MG63 (cell line): ENCODE results near the gene TUBA4B. TPM values are rescaled to one million over a fixed set of nuclear protein-coding genes. Genes with fewer than 3 reads are reported as not detected.
"Not testable (repeated sequence)": the region's sequence is repeated elsewhere in the genome, so short reads cannot be mapped to it uniquely, and the experiment has no call there.

Experiments used
- DNase-seq: peaks from one replicate; pipeline ENCODE4 v3.0.0-alpha.2; 2020
- H3K27me3 ChIP-seq: fragments of 250-450 bp; sonication (Bioruptor Pico); 2 replicates; pipeline ENCODE4 v1.5.1; 2020; ENCODE audit warnings: mild to moderate bottlenecking, moderate library complexity
- H3K36me3 ChIP-seq: fragments of 250-450 bp; sonication (Bioruptor Pico); 2 replicates; pipeline ENCODE4 v1.5.1; 2020; ENCODE audit warnings: mild to moderate bottlenecking, moderate library complexity
- H3K4me3 ChIP-seq: fragments of 250-450 bp; sonication (Bioruptor Pico); 2 replicates; pipeline ENCODE4 v1.5.1; 2020; ENCODE audit warnings: mild to moderate bottlenecking, moderate library complexity
- H3K9me3 ChIP-seq: fragments of 250-450 bp; sonication (Bioruptor Pico); 2 replicates; pipeline ENCODE4 v1.5.1; 2020; ENCODE audit warnings: mild to moderate bottlenecking, moderate library complexity
- total RNA-seq: library from RNA; depleted of rRNA; stranded (reverse); fragments of >200 nt; shearing (Covaris generic); gene quantifications from 2 replicates; pipeline ENCODE4 v1.2.3, GENCODE V29; 2014; ENCODE audit warnings: low replicate concordance

The TUBA4B gene
- total RNA-seq, 1 experiment from 2014 or later, result not detected

GRCh38 chr2:219254590-219255201 lies 1.7 kb downstream of the TUBA4B start:
- peak overlapping the region; percentile 41 for H3K4me3 ChIP-seq
- no peaks in the 10 kb centered on the region for H3K9me3 ChIP-seq
- DNase-seq, result no peak
- H3K36me3 ChIP-seq, result no peaks in the 10 kb centered on the region; the same call in 1 of the 2 replicates
- peaks cover 6% of the 10 kb centered on the region; the same call in 1 of the 2 replicates for H3K27me3 ChIP-seq

DNA sequence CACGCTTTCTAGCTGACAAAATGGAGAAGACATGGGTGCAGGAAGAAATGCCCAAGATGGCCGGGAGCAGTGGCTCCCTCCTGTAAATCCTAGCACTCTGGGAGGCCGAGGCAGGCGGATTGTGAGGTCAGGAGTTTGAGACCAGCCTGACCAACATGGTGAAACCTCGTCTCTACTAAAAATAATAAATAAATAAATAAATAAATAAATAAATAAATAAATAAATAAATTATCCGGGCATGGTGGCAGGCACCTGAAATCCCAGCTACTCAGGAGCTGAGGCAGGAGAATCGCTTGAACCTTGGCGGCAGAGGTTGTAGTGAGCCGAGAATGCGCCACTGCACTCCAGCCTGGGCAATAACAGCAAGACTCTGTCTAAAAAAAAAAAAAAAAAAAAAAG lies 5.9 kb downstream of the TUBA4B start:
- H3K9me3 ChIP-seq, H3K4me3 ChIP-seq, DNase-seq: not testable (repeated sequence)

DNA sequence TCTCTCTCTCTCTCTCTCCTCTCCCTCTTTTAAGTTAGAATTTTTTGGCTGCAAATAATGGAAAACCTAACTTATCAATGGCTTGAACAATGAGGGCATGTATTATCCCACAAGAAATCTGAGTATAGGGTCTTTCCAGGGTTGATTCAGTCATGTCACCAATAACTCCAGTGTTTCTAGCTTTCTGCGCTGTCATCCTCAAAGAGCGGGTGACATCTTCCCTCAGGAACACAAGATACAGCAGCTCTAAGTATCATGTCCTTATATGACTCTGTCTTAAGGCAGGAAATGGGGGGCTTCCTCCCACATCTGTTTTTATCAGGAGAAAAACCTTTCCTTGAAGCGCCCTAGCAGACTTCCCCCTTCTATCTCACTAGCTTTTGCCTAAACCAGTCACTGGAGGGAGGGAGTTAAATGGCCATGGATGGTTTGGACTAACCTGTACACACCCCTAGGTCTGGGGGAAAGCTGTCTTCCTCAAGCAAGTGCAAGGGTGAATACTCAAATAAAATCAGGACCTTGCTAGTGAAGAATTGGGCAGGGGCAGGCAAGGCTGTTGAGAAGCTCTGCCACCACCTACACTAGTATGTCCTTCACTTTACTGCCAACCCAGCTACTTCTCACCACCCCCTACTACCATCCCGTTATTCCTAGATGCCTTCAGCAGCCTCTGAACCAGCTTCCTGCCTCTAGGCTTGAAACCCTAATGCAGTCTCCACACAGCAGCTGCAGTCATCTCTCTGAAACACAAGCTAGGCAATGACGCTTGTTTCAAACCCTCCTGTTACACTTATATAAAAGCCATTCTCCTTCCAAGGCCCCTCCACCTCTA lies 8.2 kb downstream of the TUBA4B start:
- H3K36me3 ChIP-seq, result no peaks in the 10 kb centered on the region
- H3K4me3 ChIP-seq, result no peak overlapping the region
- no peaks in the 10 kb centered on the region for H3K27me3 ChIP-seq
- no peaks in the 10 kb centered on the region for H3K9me3 ChIP-seq
- DNase-seq, result no peak

More for the DNA sequence above, 5.9 kb downstream of the TUBA4B start:
- H3K27me3 ChIP-seq, H3K36me3 ChIP-seq: not testable (repeated sequence)

GRCh38 chr2:219266232-219266631 lies 13.2 kb downstream of the TUBA4B start:
- Histone ChIP-seq H3K27me3 (no peaks in the 10 kb centered on the region), H3K36me3 (no peaks in the 10 kb centered on the region), H3K9me3 (no peaks in the 10 kb centered on the region), H3K4me3 (no peak overlapping the region)
- no peak for DNase-seq

DNA sequence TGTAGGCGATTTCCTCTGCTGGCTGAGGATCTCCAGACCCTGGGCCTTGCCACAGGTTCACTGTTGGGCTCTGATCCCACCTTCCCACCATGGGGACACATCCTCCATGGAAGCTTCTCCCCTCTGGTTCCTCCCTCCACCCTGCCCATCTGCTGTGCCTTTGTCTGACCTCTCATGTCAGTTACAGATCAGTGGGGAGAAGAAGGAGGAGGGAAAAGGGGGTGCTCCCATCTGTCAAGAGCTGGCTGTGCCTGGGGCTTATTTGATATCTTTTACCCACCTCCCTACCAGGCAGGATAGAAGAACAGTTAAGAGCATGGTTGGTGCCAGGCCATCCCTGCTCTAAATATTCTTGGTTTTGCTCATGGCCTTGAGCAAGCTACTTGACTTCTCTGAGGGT lies 13.8 kb downstream of the TUBA4B start:
- Histone ChIP-seq H3K36me3 (no peaks in the 10 kb centered on the region), H3K9me3 (no peaks in the 10 kb centered on the region), H3K27me3 (no peaks in the 10 kb centered on the region), H3K4me3 (no peak overlapping the region)
- no peak for DNase-seq

DNA sequence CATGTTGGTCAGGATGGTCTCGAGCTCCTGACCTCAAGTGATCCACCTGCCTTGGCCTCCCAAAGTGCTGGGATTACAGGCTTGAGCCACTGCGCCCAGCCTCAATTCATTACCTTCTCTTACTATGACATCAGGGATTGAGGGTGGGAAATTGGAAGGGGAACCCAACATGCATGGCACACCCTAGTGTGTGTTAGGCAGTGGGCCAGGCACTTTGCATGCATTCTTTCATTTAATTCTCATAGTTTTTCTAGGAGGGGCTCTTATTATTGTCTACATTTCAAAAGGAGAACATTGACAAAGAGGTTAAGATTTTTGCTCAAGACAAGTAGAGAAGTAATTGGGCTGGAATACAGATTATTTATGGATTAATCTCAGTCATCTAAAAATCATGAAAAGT lies 15.3 kb downstream of the TUBA4B start:
- Histone ChIP-seq H3K9me3 (no peaks in the 10 kb centered on the region), H3K27me3 (no peaks in the 10 kb centered on the region), H3K36me3 (no peaks in the 10 kb centered on the region), H3K4me3 (no peak overlapping the region)
- DNase-seq, result no peak

GRCh38 chr2:219269362-219270054 lies 16.5 kb downstream of the TUBA4B start:
- Histone ChIP-seq H3K9me3 (no peaks in the 10 kb centered on the region), H3K27me3 (no peaks in the 10 kb centered on the region), H3K36me3 (no peaks in the 10 kb centered on the region), H3K4me3 (no peak overlapping the region)
- DNase-seq, result no peak

DNA sequence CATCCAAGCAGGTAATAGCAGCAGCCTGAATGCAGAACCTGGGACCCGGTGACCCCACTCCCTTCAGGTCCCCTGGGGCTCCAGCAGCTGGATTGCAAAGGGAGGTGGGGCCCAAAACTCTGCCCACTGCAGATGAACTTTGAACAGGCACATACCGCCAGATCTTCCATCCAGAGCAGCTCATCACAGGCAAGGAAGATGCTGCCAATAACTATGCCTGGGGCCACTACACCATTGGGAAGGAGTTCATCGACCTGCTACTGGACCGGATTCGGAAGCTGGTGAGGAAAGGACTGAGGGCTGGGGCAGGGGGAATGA lies 17.0 kb downstream of the TUBA4B start:
- Histone ChIP-seq H3K4me3 (no peak overlapping the region), H3K36me3 (no peaks in the 10 kb centered on the region), H3K9me3 (no peaks in the 10 kb centered on the region), H3K27me3 (no peaks in the 10 kb centered on the region)
- no peak for DNase-seq

GRCh38 chr2:219271021-219271420 lies 18.0 kb downstream of the TUBA4B start:
- Histone ChIP-seq H3K27me3 (no peaks in the 10 kb centered on the region), H3K4me3 (no peak overlapping the region), H3K36me3 (no peaks in the 10 kb centered on the region), H3K9me3 (no peaks in the 10 kb centered on the region)
- no peak for DNase-seq

DNA sequence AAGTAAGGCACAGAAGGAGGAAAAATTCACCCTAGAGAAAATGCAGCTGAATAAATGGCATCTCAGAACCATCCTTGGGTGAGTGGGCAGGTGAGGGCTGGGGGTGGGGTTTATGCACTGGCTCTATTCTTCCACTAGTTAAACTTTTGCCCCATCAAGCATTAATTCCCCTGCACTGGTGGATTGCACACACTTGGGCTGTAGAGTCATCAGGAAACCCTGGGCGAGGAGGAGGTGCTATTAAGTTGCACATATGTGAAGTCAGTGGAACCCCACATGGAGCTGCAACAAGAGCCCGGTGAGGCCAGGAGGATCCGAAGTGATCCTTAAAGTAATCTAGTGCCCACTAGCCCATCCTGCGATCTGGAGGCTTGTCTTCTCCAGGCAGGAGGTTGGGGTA lies 19.3 kb downstream of the TUBA4B start:
- Histone ChIP-seq H3K4me3 (no peak overlapping the region), H3K9me3 (no peaks in the 10 kb centered on the region), H3K36me3 (no peaks in the 10 kb centered on the region), H3K27me3 (no peaks in the 10 kb centered on the region)
- no peak for DNase-seq

- Histone ChIP-seq H3K27me3 (no peaks in the 10 kb centered on the region), H3K4me3 (no peak overlapping the region), H3K36me3 (no peaks in the 10 kb centered on the region), H3K9me3 (no peaks in the 10 kb centered on the region)
- DNase-seq, result peak; percentile 60
Observed at GRCh38 chr2:219272995-219273394, 20.0 kb downstream of the TUBA4B start.

- no peaks in the 10 kb centered on the region for H3K9me3 ChIP-seq
- no peaks in the 10 kb centered on the region for H3K27me3 ChIP-seq
- DNase-seq, result peak; percentile 77
- H3K4me3 ChIP-seq, result no peak overlapping the region
- H3K36me3 ChIP-seq, result no peaks in the 10 kb centered on the region
Observed at GRCh38 chr2:219273937-219274336, 20.9 kb downstream of the TUBA4B start.

- Histone ChIP-seq H3K27me3 (no peaks in the 10 kb centered on the region), H3K9me3 (no peaks in the 10 kb centered on the region), H3K36me3 (no peaks in the 10 kb centered on the region), H3K4me3 (no peak overlapping the region)
- peak; percentile 75 for DNase-seq
Observed at GRCh38 chr2:219274361-219274921, 21.4 kb downstream of the TUBA4B start.

DNA sequence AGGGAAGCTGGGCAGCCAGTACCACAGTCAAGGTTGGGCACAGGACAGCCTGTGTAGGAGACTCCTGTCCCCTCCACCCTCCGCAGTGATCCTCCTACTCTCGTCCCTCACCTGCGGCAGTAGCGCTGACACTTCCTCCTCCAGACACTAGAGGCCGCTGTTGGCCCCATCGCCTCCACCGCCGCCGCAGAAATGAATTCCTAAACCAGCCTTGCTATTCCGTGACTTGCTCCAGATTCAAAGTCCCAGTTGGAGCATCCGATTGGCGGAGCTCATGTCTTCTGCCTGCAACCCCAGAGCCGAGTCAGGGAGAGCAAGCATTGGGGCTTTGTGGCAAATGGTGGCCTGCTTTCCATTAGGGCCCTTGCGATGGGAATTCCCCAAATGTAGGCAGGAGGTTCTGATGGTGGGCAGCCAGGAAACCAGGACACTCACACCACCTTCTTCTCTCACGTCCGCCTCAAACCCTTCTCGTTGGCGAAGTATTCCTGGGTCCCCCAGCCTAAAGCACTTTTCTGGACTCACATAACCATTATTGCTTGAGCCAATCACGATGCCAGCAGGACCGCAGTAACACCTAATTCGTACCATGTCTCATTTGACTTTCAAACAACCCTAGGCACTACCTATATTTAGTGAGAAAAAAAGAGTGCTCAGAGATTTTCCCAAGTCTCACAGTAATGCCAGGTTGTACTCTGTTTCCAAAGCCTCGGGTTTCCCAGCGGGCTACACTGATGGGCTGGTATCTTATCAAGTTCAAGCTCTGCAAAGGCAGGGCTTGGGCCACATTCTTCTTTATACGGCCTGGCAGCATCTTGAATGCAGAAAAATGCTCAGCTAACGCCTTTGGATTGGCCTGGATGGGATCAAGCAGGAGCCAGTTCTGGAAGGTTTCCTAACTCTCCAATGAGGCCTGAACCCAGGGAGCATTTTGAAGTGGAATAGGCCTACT lies 24.9 kb downstream of the TUBA4B start:
- Histone ChIP-seq H3K27me3 (no peaks in the 10 kb centered on the region), H3K4me3 (no peak overlapping the region), H3K36me3 (peaks cover 19% of the 10 kb centered on the region), H3K9me3 (no peaks in the 10 kb centered on the region)
- peak; percentile 62 for DNase-seq

DNA sequence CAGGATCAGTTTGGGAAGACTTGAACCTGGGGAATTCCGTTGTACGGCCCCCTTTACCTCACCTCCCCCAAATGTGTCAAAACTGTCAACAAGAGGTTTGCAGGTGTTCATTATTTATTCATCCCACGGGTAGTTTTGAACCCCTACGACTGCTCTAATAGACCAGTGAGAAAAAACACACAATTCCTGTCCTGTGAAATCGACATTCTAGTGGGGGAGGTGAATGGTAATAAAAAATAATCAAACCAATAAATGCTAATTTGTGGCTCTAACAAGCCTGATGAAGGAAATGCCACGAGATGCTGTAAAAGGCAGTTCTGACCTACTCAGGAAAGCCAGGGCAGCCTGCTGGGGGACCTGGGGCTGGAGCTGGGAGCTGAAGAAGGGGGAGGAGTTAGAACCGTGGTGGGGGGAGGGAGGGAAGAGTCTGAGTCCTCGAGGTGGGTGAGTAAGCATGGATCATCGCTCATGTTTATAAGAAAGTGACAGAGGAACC lies 25.7 kb downstream of the TUBA4B start:
- Histone ChIP-seq H3K27me3 (no peaks in the 10 kb centered on the region), H3K9me3 (no peaks in the 10 kb centered on the region), H3K36me3 (peaks cover 21% of the 10 kb centered on the region), H3K4me3 (peak overlapping the region; percentile 58)
- no peak for DNase-seq
